Measurements from ENCODE around the gene G6PC2.
"Not testable (repeated sequence)": the region's sequence is repeated elsewhere in the genome, so short reads cannot be mapped to it uniquely, and the experiment has no call there.

G6PC2 gene

GRCh38 chr2:168907940-168908662, 7.0 kb downstream of the G6PC2 start:
- DNase-seq, result no peak

GRCh38 chr2:168910330-168910729, 9.2 kb downstream of the G6PC2 start:
- peak in 1 of 2 experiments; percentile 16 for DNase-seq

GRCh38 chr2:168912466-168912865, 11.4 kb downstream of the G6PC2 start:
- no peak for DNase-seq

GRCh38 chr2:168912901-168913369, 11.8 kb downstream of the G6PC2 start:
- peak; percentile 9 to 49 for DNase-seq

- DNase-seq, result no peak
Observed at GRCh38 chr2:168913495-168913894, 12.4 kb downstream of the G6PC2 start.

- DNase-seq, result no peak
Observed at GRCh38 chr2:168915441-168916330, 14.6 kb downstream of the G6PC2 start.

- peak in 1 of 2 experiments; percentile 46 for DNase-seq
Observed at GRCh38 chr2:168916331-168916675, 15.2 kb downstream of the G6PC2 start.

- peak; percentile 21 to 38 for DNase-seq
Observed at GRCh38 chr2:168920504-168921157, 19.5 kb downstream of the G6PC2 start.

- DNase-seq, result no peak
Observed at GRCh38 chr2:168926621-168927386, 25.7 kb downstream of the G6PC2 start.

- no peak for DNase-seq
Observed at GRCh38 chr2:168928113-168928831, 27.2 kb downstream of the G6PC2 start.

- DNase-seq, result no peak
Observed at GRCh38 chr2:168929031-168929430, 27.9 kb downstream of the G6PC2 start.

GRCh38 chr2:168930242-168930641, 29.2 kb downstream of the G6PC2 start:
- DNase-seq, result no peak

- DNase-seq, result not testable (repeated sequence)
Observed at GRCh38 chr2:168932174-168932573, 31.1 kb downstream of the G6PC2 start.

GRCh38 chr2:168934826-168935225, 33.7 kb downstream of the G6PC2 start:
- DNase-seq, result no peak

- no peak for DNase-seq
Observed at GRCh38 chr2:168935810-168936581, 34.9 kb downstream of the G6PC2 start.

GRCh38 chr2:168939061-168939460, 38.0 kb downstream of the G6PC2 start:
- DNase-seq, result no peak

GRCh38 chr2:168939918-168940317, 38.8 kb downstream of the G6PC2 start:
- no peak for DNase-seq

- DNase-seq, result no peak
Observed at GRCh38 chr2:168941297-168941696, 40.2 kb downstream of the G6PC2 start.

- no peak for DNase-seq
Observed at GRCh38 chr2:168944065-168944464, 43.0 kb downstream of the G6PC2 start.

- no peak for DNase-seq
Observed at GRCh38 chr2:168945508-168945907, 44.4 kb downstream of the G6PC2 start.

GRCh38 chr2:168948621-168949212, 47.6 kb downstream of the G6PC2 start:
- no peak for DNase-seq

Data from NCI-H2081 (cell line).